Stimulated activated naive CD8-positive, alpha-beta T cell treated with anti-CD3 and anti-CD28 coated beads, Interleukin-15, Interleukin-2, amounts not matched to agents 100 ng/mL and 50 ng/mL, for 24 hours (primary cell): ENCODE data around the gene HIVEP3.
"Not testable (repeated sequence)": the region's sequence is repeated elsewhere in the genome, so short reads cannot be mapped to it uniquely, and the experiment has no call there.

Source experiments
- H3K27ac Mint-ChIP-seq: one replicate; pipeline ENCODE4 v1.8.0; 2021; ENCODE audit warnings: mild to moderate bottlenecking, mixed read lengths
- H3K27me3 Mint-ChIP-seq: one replicate; pipeline ENCODE4 v1.8.0; 2021; ENCODE audit warnings: mixed read lengths
- H3K36me3 Mint-ChIP-seq: one replicate; pipeline ENCODE4 v1.8.0; 2021; ENCODE audit warnings: low read depth, mixed read lengths
- H3K4me1 Mint-ChIP-seq: one replicate; pipeline ENCODE4 v1.8.0; 2021; ENCODE audit warnings: low read depth, mixed read lengths
- H3K4me3 Mint-ChIP-seq: one replicate; pipeline ENCODE4 v1.8.0; 2021; ENCODE audit warnings: mild to moderate bottlenecking, mixed read lengths
- H3K9me3 Mint-ChIP-seq: one replicate; pipeline ENCODE4 v1.8.0; 2021; ENCODE audit warnings: mixed read lengths

HIVEP3 gene

GRCh38 chr1:41918450-41919043 is at the start of gene HIVEP3:
TSS of gene HIVEP3 (minus strand) at chr1:41918922.
- Mint-ChIP-seq H3K9me3 (peaks cover 8% of the 10 kb centered on the region), H3K27ac (peak within 1 kb of the TSS; percentile 88), H3K4me1 (peaks cover 69% of the 10 kb centered on the region), H3K27me3 (peaks cover 5% of the 10 kb centered on the region), H3K36me3 (no peaks in the 10 kb centered on the region), H3K4me3 (peak within 1 kb of the TSS; percentile 89)

DNA sequence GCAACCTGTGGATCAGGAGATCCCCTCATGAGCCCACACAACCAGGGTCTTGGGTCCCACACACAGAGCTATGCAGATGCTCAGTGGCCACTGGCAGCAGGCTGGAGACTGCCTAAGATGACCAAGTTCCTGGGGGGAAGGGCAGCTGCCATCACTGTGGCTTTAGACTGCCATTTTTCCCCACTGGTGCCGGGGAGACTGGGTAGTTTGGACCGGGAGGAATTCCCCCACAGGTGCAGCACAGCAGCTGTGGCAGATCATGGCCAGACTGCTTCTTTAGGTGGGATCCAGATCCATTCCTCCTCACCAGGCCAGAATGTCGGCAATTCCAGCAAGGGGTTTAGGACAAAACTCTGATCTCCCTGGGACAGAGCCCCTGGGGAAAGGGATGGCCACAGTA is 45.7 kb upstream of the HIVEP3 start:
- no peak overlapping the region for H3K4me3 Mint-ChIP-seq
- H3K36me3 Mint-ChIP-seq: peaks cover 5% of the 10 kb centered on the region
- H3K27ac Mint-ChIP-seq: no peak overlapping the region
- no peaks in the 10 kb centered on the region for H3K27me3 Mint-ChIP-seq
- H3K4me1 Mint-ChIP-seq: no peaks in the 10 kb centered on the region
- H3K9me3 Mint-ChIP-seq: peaks cover 9% of the 10 kb centered on the region

DNA sequence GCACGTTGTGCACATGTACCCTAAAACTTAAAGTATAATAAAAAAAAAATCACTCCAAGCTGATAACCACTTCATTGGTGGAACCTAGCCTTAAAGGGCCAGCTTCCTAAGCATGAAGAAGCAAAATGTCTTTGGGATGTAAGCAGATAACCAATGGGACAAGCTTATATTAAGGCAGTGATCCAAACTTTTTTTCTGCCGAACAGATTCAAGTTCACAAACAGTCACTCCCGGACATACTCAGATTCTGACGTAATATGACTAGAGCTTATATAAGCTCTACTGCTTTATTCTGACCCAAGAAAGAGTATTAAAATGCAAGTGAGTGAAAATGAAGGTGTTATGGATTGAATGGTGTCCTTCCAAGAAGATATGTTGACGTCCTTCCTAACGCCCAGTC is 44.9 kb upstream of the HIVEP3 start:
- Mint-ChIP-seq H3K27me3 (no peaks in the 10 kb centered on the region), H3K4me1 (no peaks in the 10 kb centered on the region), H3K27ac (no peak overlapping the region), H3K36me3 (peaks cover 5% of the 10 kb centered on the region), H3K4me3 (no peak overlapping the region), H3K9me3 (peaks cover 9% of the 10 kb centered on the region)

DNA sequence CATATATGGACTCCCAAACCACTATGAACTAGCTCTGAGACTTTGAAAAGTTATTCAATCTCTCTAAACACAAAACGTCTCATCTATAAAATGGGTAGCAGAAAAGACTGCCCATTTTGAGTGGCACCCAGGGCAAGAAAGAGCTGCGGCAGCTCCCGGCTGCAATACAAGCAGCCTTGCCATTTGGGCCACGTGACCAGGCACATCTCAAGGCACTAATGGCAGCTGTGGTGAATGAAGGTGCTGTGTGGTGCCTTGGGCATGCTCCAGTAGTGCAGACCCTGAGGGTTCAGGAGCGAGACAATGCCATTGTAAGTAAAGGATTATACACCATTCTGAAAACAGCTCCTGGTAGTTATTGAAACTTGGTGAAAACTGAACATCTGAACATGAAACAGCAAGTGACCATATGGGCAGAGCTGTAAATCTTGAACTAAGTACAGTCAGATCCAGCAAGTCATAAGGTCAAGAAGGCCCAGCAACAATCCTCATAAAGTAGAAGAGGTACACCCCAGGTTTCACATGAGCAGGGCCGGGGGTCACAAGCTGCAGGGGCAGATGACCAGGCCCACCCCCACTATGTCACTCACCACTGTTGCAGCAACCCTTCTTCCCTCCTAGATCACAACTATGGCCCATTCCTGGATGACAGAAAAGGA is 39.4 kb upstream of the HIVEP3 start:
- H3K27me3 Mint-ChIP-seq: no peaks in the 10 kb centered on the region
- H3K36me3 Mint-ChIP-seq: no peaks in the 10 kb centered on the region
- H3K27ac Mint-ChIP-seq: no peak overlapping the region
- peaks cover 13% of the 10 kb centered on the region for H3K4me1 Mint-ChIP-seq
- no peak overlapping the region for H3K4me3 Mint-ChIP-seq
- no peaks in the 10 kb centered on the region for H3K9me3 Mint-ChIP-seq

GRCh38 chr1:41957568-41957967 is 38.8 kb upstream of the HIVEP3 start:
- Mint-ChIP-seq H3K27ac (no peak overlapping the region), H3K9me3 (no peaks in the 10 kb centered on the region), H3K36me3 (peaks cover under 1% of the 10 kb centered on the region), H3K4me1 (peaks cover 13% of the 10 kb centered on the region), H3K27me3 (no peaks in the 10 kb centered on the region), H3K4me3 (no peak overlapping the region)

- H3K4me1 Mint-ChIP-seq: peaks cover 30% of the 10 kb centered on the region
- H3K27me3 Mint-ChIP-seq: no peaks in the 10 kb centered on the region
- H3K9me3 Mint-ChIP-seq: peaks cover 13% of the 10 kb centered on the region
- no peak overlapping the region for H3K4me3 Mint-ChIP-seq
- H3K36me3 Mint-ChIP-seq: peaks cover 13% of the 10 kb centered on the region
- H3K27ac Mint-ChIP-seq: no peak overlapping the region
Measured at GRCh38 chr1:41955461-41956159, 36.9 kb upstream of the HIVEP3 start.

DNA sequence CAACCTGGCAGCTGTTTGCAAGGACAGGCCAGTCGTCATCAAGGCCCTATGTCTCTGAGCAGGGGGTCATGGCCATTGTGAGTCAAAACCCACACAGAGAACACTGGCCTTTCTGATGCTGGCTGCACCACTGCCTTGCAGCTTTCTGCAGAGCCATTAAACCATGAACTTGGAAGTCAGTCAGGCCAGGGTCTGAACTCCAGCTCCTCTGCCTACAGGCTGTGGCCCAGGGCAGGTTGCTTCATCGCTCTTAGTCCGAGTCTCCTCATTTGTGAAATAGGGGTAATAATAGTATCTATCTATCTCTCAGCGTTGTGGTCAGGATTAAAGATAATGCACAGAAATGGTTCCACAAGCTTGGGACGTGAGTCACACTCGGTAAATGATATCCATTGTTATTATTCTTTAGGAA is 35.8 kb upstream of the HIVEP3 start:
- Mint-ChIP-seq H3K36me3 (peaks cover 13% of the 10 kb centered on the region), H3K27ac (no peak overlapping the region), H3K9me3 (peaks cover 21% of the 10 kb centered on the region), H3K4me3 (no peak overlapping the region), H3K27me3 (no peaks in the 10 kb centered on the region), H3K4me1 (peaks cover 39% of the 10 kb centered on the region)

- H3K27ac Mint-ChIP-seq: no peak overlapping the region
- no peaks in the 10 kb centered on the region for H3K27me3 Mint-ChIP-seq
- no peak overlapping the region for H3K4me3 Mint-ChIP-seq
- peaks cover 13% of the 10 kb centered on the region for H3K36me3 Mint-ChIP-seq
- H3K4me1 Mint-ChIP-seq: peaks cover 46% of the 10 kb centered on the region
- peaks cover 27% of the 10 kb centered on the region for H3K9me3 Mint-ChIP-seq
Measured at GRCh38 chr1:41953291-41953690, 34.6 kb upstream of the HIVEP3 start.

GRCh38 chr1:41952208-41952607 is 33.5 kb upstream of the HIVEP3 start:
- Mint-ChIP-seq H3K27me3 (no peaks in the 10 kb centered on the region), H3K27ac (no peak overlapping the region), H3K4me3 (no peak overlapping the region), H3K36me3 (peaks cover 13% of the 10 kb centered on the region), H3K4me1 (peaks cover 46% of the 10 kb centered on the region), H3K9me3 (peaks cover 27% of the 10 kb centered on the region)

- Mint-ChIP-seq H3K9me3 (peaks cover 27% of the 10 kb centered on the region), H3K27ac (peak overlapping the region; percentile 65)
- H3K4me3 Mint-ChIP-seq: not testable (repeated sequence)
Measured at GRCh38 chr1:41951492-41951891, 32.8 kb upstream of the HIVEP3 start.

DNA sequence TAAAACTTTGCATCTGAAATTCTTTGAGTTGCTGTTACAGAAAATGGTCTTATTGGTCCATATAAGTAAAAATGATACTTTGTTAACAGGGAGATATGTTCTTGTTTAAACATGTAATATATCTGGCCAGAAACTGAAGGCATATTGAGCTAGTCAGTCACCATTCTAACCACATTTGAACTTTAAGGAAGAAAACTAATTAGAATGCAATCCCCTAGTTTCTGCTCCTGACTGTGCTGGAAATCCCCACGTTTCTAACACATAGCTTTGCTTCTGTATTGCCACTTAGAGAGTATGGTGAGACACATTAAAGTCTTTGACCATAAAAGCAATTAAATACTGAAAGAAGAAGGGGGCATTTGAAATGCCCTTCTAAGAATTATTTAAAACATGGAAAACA is 32.1 kb upstream of the HIVEP3 start:
- no peak overlapping the region for H3K4me3 Mint-ChIP-seq
- H3K9me3 Mint-ChIP-seq: peaks cover 27% of the 10 kb centered on the region
- H3K27ac Mint-ChIP-seq: no peak overlapping the region
- no peaks in the 10 kb centered on the region for H3K27me3 Mint-ChIP-seq
- H3K4me1 Mint-ChIP-seq: peaks cover 44% of the 10 kb centered on the region
- H3K36me3 Mint-ChIP-seq: peaks cover 13% of the 10 kb centered on the region

More at GRCh38 chr1:41951492-41951891, 32.8 kb upstream of the HIVEP3 start:
- not testable (repeated sequence) for H3K27me3 Mint-ChIP-seq
- H3K4me1 Mint-ChIP-seq: peaks cover 46% of the 10 kb centered on the region
- peaks cover 13% of the 10 kb centered on the region for H3K36me3 Mint-ChIP-seq

GRCh38 chr1:41945946-41946345 is 27.2 kb upstream of the HIVEP3 start:
- H3K27ac Mint-ChIP-seq, H3K36me3 Mint-ChIP-seq, H3K27me3 Mint-ChIP-seq, H3K4me3 Mint-ChIP-seq: not testable (repeated sequence)
- Mint-ChIP-seq H3K9me3 (peaks cover 26% of the 10 kb centered on the region), H3K4me1 (peaks cover 22% of the 10 kb centered on the region)

DNA sequence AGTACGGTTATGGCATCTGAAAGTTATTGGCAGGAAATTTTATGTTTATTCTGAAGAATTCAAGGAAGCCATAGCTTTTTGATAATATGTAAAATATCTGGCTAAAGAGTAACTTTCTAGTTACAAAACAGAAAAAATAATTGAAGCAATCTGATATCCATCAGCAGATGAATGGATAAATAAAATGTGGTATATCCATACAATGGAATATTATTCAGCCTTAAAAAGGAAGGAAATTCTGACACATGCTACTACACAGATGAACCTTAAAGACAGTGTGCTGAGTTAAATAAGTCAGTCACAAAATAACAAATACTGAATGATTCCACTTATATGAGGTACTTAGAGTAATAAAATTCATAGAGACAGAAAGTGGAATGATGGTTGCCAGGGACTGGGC is 25.0 kb upstream of the HIVEP3 start:
- Mint-ChIP-seq H3K4me3 (no peak overlapping the region), H3K36me3 (no peaks in the 10 kb centered on the region), H3K27ac (no peak overlapping the region), H3K9me3 (peaks cover 12% of the 10 kb centered on the region), H3K27me3 (no peaks in the 10 kb centered on the region), H3K4me1 (peaks cover 10% of the 10 kb centered on the region)

DNA sequence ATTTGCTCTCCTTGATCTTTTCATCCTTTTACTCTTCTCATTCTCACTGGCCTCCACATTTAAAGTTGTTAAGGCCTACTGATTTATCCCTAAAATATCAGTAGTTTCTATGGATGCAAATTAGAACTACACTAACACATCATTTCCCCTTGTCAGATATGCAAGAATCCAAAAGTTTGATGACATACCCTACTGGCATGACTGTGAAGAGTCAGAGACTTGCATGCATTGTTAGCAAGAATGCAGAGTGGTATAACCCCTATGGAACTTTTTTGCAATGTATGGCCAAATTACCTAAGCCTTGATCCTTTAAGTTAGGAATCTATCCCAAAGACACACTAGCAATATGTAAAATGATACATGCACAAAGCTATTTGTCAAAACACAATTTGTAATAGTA is 23.6 kb upstream of the HIVEP3 start:
- no peak overlapping the region for H3K4me3 Mint-ChIP-seq
- no peak overlapping the region for H3K27ac Mint-ChIP-seq

DNA sequence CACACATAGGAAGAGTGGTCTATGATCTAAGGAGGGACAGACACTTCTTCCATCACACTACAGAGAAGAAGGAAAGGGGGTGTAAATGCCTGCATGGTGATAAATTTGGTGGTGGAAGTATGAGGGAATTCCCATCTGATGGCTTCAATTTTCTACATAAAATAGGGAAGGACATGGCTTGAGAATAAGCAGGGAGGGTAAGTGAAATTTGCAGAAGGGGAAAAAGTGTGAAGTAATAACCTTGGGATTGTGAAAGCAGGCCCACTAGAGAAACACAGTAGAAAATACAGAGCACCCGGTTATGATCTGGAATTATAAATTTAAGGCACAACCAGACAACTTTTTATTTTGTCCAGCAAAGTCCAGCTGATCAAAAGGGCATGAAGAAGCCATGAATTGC is 22.7 kb upstream of the HIVEP3 start:
- no peaks in the 10 kb centered on the region for H3K36me3 Mint-ChIP-seq

More for the DNA sequence above, 23.6 kb upstream of the HIVEP3 start:
- Mint-ChIP-seq H3K27me3 (no peaks in the 10 kb centered on the region), H3K9me3 (peaks cover 11% of the 10 kb centered on the region), H3K36me3 (no peaks in the 10 kb centered on the region), H3K4me1 (peaks cover 12% of the 10 kb centered on the region)

More for the DNA sequence above, 22.7 kb upstream of the HIVEP3 start:
- peaks cover 12% of the 10 kb centered on the region for H3K4me1 Mint-ChIP-seq
- peaks cover 11% of the 10 kb centered on the region for H3K9me3 Mint-ChIP-seq
- H3K27me3 Mint-ChIP-seq: no peaks in the 10 kb centered on the region
- H3K27ac Mint-ChIP-seq: no peak overlapping the region
- H3K4me3 Mint-ChIP-seq: no peak overlapping the region
